Endothelial cell of umbilical vein (primary cell): ENCODE results near the gene CCDC170. TPM values are rescaled to one million over a fixed set of nuclear protein-coding genes. Genes with fewer than 3 reads are reported as not detected.

Experiments used
- BruUV-seq: library from RNA; stranded (reverse); fragments of 400-500 nt; replicated peaks from 2 replicates; lab custom pipeline; 2021; lab: Mats Ljungman, UMichigan
- CTCF ChIA-PET: fragments of 300-600, 350-600 bp; sonication (Branson Sonifier 250); formaldehyde crosslinking; loops from one replicate; lab custom pipeline; 2021; ENCODE audit warnings: antibody characterized with exemption, inconsistent platforms; lab: Charles Lee
- POLR2A ChIA-PET: fragments of 300-600, 350-600 bp; sonication (Branson Sonifier 250); formaldehyde crosslinking; loops from one replicate; lab custom pipeline; 2021; ENCODE audit warnings: antibody characterized with exemption, inconsistent platforms; lab: Charles Lee
- DNase-seq: peaks from one replicate; pipeline ENCODE4 v3.0.0-alpha.2; 2011; ENCODE audit warnings: low read depth, low spot score
- FAIRE-seq: peaks from 2 replicates; lab custom pipeline; 2011; peaks lifted over from hg19 to GRCh38; lab: Jason Lieb, UNC
- H2AFZ ChIP-seq: 2 replicates; pipeline ENCODE4 v1.6.0; 2012; ENCODE audit warnings: low read depth, low read length, control low read depth, inconsistent platforms
- H3K27ac ChIP-seq: 2 replicates; pipeline ENCODE4 v1.5.1; 2011; ENCODE audit warnings: low read depth, mild to moderate bottlenecking, control low read depth, low read length, moderate library complexity; ENCODE audit not compliant: insufficient read depth
- H3K27me3 ChIP-seq, 2 experiments: 2 replicates each; pipeline versions ENCODE4 v1.6.0 to v1.6.1; 2011; ENCODE audit warnings: low read length in 2 of 2, mixed read lengths in 1 of 2; ENCODE audit not compliant: control insufficient read depth in 2 of 2, insufficient read depth in 2 of 2
- H3K36me3 ChIP-seq, 2 experiments: 2 replicates in 1 of 2; 3 replicates in 1 of 2; pipeline ENCODE4 v1.5.1; 2011; ENCODE audit warnings: low read length in 2 of 2, mild to moderate bottlenecking in 1 of 2, moderate library complexity in 1 of 2; ENCODE audit not compliant: control insufficient read depth in 2 of 2, insufficient read depth in 2 of 2; ENCODE audit errors: extremely low read depth in 1 of 2
- H3K4me1 ChIP-seq: 3 replicates; pipeline ENCODE4 v1.5.1; 2011; ENCODE audit warnings: mild to moderate bottlenecking, low read length; ENCODE audit not compliant: control insufficient read depth, insufficient read depth; ENCODE audit errors: extremely low read depth
- H3K4me2 ChIP-seq: 2 replicates; pipeline ENCODE4 v1.6.1; 2011; ENCODE audit warnings: low read length, control low read depth, mixed read lengths; ENCODE audit not compliant: insufficient read depth
- H3K4me3 ChIP-seq, 3 experiments: fragments of 200-600 bp in 1 of 3; sonication (generic), shearing (Covaris generic) in 1 of 3; replicated peaks in 1 of 3; 2 replicates each; pipeline ENCODE4 v1.5.1; 2011 to 2016; ENCODE audit warnings: control low read depth in 3 of 3, low read length in 3 of 3, mild to moderate bottlenecking in 2 of 3, inconsistent platforms in 1 of 3, low read depth in 1 of 3, moderate library complexity in 1 of 3; ENCODE audit not compliant: insufficient read depth in 1 of 3
- H3K79me2 ChIP-seq: 2 replicates; pipeline ENCODE4 v1.6.0; 2012; ENCODE audit warnings: low read length, inconsistent platforms; ENCODE audit not compliant: control insufficient read depth, insufficient read depth
- H3K9ac ChIP-seq: replicated peaks from 2 replicates; pipeline ENCODE3; 2011; ENCODE audit warnings: low read length, control low read depth; ENCODE audit not compliant: insufficient read depth; ENCODE audit errors: extremely low read depth
- H3K9me1 ChIP-seq: replicated peaks from 3 replicates; pipeline ENCODE4 v1.6.0; 2011; ENCODE audit warnings: mild to moderate bottlenecking, low read length; ENCODE audit not compliant: control insufficient read depth, insufficient read depth; ENCODE audit errors: extremely low read depth
- H3K9me3 ChIP-seq: replicated peaks from 2 replicates; pipeline ENCODE4 v1.5.1; 2012; ENCODE audit warnings: low read length, inconsistent platforms; ENCODE audit not compliant: control insufficient read depth, insufficient read depth
- H4K20me1 ChIP-seq: replicated peaks from 2 replicates; pipeline ENCODE3; 2011; ENCODE audit warnings: mild to moderate bottlenecking, low read length; ENCODE audit not compliant: control insufficient read depth, insufficient read depth; ENCODE audit errors: extremely low read depth
- EZH2 ChIP-seq: IDR thresholded peaks from 2 replicates; pipeline ENCODE4 v1.6.1; 2012; ENCODE audit warnings: borderline replicate concordance, low read depth, mild to moderate bottlenecking, moderate library complexity, low read length, inconsistent platforms; ENCODE audit not compliant: severe bottlenecking
- FOS ChIP-seq: IDR thresholded peaks from 2 replicates; pipeline ENCODE4 v1.6.1; 2011; ENCODE audit warnings: mild to moderate bottlenecking, low read length, moderate library complexity, borderline replicate concordance; ENCODE audit not compliant: insufficient read depth
- GATA2 ChIP-seq: IDR thresholded peaks from 2 replicates; pipeline ENCODE4 v1.7.0; 2011; ENCODE audit warnings: low read depth, mild to moderate bottlenecking, moderate library complexity, mixed read lengths, low read length; ENCODE audit not compliant: insufficient read length, insufficient read depth
- JUN ChIP-seq: IDR thresholded peaks from 2 replicates; pipeline ENCODE4 v1.6.1; 2011; ENCODE audit warnings: borderline replicate concordance, low read depth; ENCODE audit not compliant: insufficient read length, insufficient read depth
- MYC ChIP-seq: IDR thresholded peaks from one replicate; pipeline ENCODE4 v1.6.1; 2011; ENCODE audit warnings: mild to moderate bottlenecking, low read depth, low read length
- POLR2A ChIP-seq: IDR thresholded peaks from 2 replicates; pipeline ENCODE4 v1.6.1; 2012; ENCODE audit warnings: low read depth, mild to moderate bottlenecking, control low read depth, low read length
- POLR2AphosphoS5 ChIP-seq: IDR thresholded peaks from 2 replicates; pipeline ENCODE4 v1.6.1; 2012; ENCODE audit warnings: low read depth, mild to moderate bottlenecking, control low read depth, low read length, moderate library complexity; ENCODE audit not compliant: insufficient read depth
- dilution Hi-C: fragments of 300-500 bp; cut with MboI; formaldehyde crosslinking; loops from one replicate; pipeline ENCODE4 v1.15.0; 2019; ENCODE audit warnings: low sequenced_read_pairs; ENCODE audit not compliant: extremely low pct_ligation_motif_present
- intact Hi-C: fragments of 100-400 bp; cut with micrococcal nuclease; formaldehyde crosslinking; loops from one replicate; pipeline ENCODE4 v1.10.0; 2022
- polyA plus RNA-seq, 4 experiments: library from polyadenylated mRNA; depleted of rRNA in 3 of 4; stranded (reverse) in 3 of 4; unstranded in 1 of 4; fragments of >200 nt; gene quantifications; 2 replicates each; pipeline versions ENCODE4 v1.2.1 to v1.2.3, GENCODE V29; 2011 to 2012; ENCODE audit warnings: missing spikeins in 1 of 4
- total RNA-seq: library from RNA; stranded (reverse); gene quantifications from 2 replicates; pipeline ENCODE4 v1.2.3, GENCODE V29; 2021
- TF ChIP-seq, protein P1 (sequence below), 2 donors: IDR thresholded peaks; 1 replicate in 1 of 2; 2 replicates in 1 of 2; pipeline ENCODE4 v1.5.1; 2011; ENCODE audit warnings: low read length in 2 of 2, mild to moderate bottlenecking in 2 of 2, moderate library complexity in 2 of 2, control low read depth in 1 of 2, inconsistent platforms in 1 of 2, low read depth in 1 of 2; ENCODE audit not compliant: insufficient read depth in 1 of 2; ENCODE audit errors: extremely low read depth in 1 of 2
- TF ChIP-seq, protein P2 (sequence below): IDR thresholded peaks from 2 replicates; pipeline ENCODE4 v1.6.1; 2011; ENCODE audit not compliant: insufficient read depth, insufficient read length

The CCDC170 gene
- total and polyA plus RNA-seq, 2 donors (not counting 3 experiments of a cell fraction or from before 2014, with no cell fraction given) = 0.07 to 0.21 TPM

DNA sequence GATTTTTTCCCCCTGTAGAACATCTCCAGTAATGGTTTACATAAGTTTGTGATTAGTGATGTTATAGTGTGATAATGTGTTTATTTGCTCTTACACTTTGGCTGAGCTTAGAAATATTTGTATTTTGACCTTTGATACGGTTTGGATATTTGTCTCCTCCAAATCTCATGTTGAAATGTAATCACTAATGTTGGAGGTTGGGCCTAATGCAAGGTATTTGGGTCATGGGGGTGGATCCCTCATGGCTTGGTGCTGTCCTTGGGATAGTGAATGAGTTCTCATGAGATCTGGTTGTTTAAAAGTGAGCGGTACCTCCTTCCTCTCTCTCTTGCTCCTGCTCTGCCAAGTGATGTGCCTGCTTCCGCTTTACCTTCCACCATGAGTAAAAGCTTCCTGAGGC, 147.2 kb downstream of the CCDC170 start:
- dilution Hi-C loops = no loop called here

More for the DNA sequence above, 147.2 kb downstream of the CCDC170 start:
- intact Hi-C loops = no loop called here
- no peak overlapping the region for H3K27ac ChIP-seq
- no peaks in the 10 kb centered on the region for H4K20me1 ChIP-seq
- no peaks in the 10 kb centered on the region for H3K9me1 ChIP-seq
- no peaks in the 10 kb centered on the region for H3K9me3 ChIP-seq
- no peak for FAIRE-seq
- TF ChIP-seq FOS (no peak), JUN (no peak), MYC (no peak), EZH2 (no peak), POLR2A (no peak), POLR2AphosphoS5 (no peak), GATA2 (no peak)
- TF ChIP-seq, protein P1, sequence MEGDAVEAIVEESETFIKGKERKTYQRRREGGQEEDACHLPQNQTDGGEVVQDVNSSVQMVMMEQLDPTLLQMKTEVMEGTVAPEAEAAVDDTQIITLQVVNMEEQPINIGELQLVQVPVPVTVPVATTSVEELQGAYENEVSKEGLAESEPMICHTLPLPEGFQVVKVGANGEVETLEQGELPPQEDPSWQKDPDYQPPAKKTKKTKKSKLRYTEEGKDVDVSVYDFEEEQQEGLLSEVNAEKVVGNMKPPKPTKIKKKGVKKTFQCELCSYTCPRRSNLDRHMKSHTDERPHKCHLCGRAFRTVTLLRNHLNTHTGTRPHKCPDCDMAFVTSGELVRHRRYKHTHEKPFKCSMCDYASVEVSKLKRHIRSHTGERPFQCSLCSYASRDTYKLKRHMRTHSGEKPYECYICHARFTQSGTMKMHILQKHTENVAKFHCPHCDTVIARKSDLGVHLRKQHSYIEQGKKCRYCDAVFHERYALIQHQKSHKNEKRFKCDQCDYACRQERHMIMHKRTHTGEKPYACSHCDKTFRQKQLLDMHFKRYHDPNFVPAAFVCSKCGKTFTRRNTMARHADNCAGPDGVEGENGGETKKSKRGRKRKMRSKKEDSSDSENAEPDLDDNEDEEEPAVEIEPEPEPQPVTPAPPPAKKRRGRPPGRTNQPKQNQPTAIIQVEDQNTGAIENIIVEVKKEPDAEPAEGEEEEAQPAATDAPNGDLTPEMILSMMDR (IDR thresholded peaks at IDR 0.05; ENCODE audit: extremely low read depth in 1 of 2, insufficient read depth in 1 of 2, low read depth in 1 of 2, low read length in 2 of 2) = no peak
- TF ChIP-seq, protein P2, sequence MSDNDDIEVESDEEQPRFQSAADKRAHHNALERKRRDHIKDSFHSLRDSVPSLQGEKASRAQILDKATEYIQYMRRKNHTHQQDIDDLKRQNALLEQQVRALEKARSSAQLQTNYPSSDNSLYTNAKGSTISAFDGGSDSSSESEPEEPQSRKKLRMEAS = no peak
- no peak overlapping the region for H2AFZ ChIP-seq
- H3K4me3 ChIP-seq = no peak overlapping the region
- no TSS peak for BruUV-seq
- H3K9ac ChIP-seq = no peak overlapping the region
- CTCF ChIA-PET = no interaction called here
- no peak for DNase-seq
- H3K27me3 ChIP-seq = no peaks in the 10 kb centered on the region
- POLR2A ChIA-PET = no interaction called here
- H3K4me2 ChIP-seq = no peak overlapping the region
- H3K79me2 ChIP-seq = no peaks in the 10 kb centered on the region
- H3K36me3 ChIP-seq = no peaks in the 10 kb centered on the region
- no peaks in the 10 kb centered on the region for H3K4me1 ChIP-seq
